DLD1 (cell line): ENCODE results near the gene MINDY4.

Experiments
- in situ Hi-C: cut with HindIII; loops from 2 replicates; pipeline ENCODE4 v1.10.0; 2017; ENCODE audit warnings: low sequenced_read_pairs

MINDY4 gene

GRCh38 chr7:30912021-30912730 is 141.0 kb downstream of the MINDY4 start:
- in situ Hi-C loops, result no loop called here

GRCh38 chr7:30912731-30912985 is 141.4 kb downstream of the MINDY4 start:
- in situ Hi-C loops, result no loop called here

DNA sequence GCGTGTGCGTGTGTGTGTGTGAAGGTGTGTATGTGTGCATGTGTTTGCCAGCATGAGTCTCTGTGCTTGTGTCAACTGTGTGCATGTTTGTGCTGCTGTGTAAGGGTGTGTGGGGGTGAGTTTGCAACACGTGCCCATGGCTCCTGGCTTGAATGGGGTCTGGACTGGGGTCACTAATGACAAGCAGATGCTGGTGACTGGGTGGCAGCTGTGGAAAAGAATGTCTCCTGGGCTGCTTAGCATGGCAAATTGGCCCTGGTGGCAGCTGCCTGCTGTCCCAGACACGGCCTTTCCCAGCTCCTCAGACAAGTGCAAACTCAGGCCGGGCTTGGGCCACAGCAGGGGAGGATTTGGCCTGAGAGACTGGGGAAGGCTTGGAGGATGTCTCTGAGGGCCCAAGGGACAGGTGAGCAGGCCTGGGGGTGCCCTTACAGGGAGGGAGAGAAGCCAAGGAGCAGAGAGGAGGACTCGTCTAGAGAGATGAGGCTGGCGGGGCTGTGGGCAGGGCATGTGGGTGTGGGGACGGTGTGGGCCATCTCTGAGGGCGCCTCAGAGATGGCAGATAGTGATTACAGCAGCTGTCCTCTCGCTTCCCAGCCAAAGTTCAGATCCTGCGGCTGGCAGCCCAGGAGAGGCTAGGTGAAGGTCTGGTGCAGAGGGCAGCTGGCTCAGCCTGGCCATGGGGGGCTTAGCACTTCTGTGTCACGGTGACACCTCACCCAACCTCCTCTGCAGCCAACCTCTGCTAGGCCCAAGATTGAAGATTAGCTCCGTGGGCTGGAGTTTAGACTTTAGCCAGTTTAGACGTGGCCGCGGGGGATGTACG is 142.0 kb downstream of the MINDY4 start:
- in situ Hi-C loops, result no loop called here

- in situ Hi-C loops, result no loop called here
Observed at GRCh38 chr7:30913821-30914515, 142.8 kb downstream of the MINDY4 start.

DNA sequence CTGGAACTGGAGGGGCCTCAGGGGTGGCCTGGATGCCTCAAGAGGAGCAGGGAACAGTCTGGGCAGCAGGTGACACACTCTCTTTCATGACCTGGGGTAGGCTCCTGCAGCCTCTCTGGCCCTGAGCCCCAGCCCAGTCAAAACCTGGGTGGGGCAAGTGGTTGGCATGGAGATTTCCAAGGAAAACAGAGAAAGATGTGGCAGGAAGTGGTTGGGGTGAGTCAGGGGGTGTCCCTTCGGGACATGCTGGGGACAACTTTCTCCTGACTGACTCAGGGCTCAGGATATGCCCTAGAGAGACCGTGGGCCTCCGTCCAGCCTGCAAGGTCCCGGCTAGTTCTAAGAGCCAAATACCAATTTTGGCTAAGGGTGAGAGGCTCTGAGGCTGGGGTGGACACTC is 143.4 kb downstream of the MINDY4 start:
- in situ Hi-C loops, result no loop called here

GRCh38 chr7:30915005-30915601 is 143.9 kb downstream of the MINDY4 start:
- in situ Hi-C loops, result no loop called here

DNA sequence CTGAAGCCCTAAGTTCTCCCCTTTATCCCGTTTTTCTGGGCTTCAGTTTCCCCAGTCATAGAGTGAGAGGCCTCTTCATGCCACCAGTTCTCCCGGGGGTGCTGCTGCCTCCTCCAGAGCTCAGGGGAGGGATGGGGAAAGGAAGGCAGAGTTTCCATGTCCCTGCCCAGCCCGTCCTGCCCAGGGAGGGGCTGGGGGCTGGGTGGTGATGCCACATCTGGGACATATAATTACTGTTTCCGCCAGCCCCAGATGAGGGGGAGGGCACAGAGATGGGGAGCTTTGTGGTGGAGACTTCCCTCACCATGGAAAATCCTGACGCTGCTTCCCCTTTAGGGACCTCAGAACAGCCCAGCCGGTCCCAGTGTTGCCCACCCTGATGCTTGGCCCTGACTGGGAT is 144.5 kb downstream of the MINDY4 start:
- in situ Hi-C loops, result no loop called here

GRCh38 chr7:30916255-30916654 is 145.0 kb downstream of the MINDY4 start:
- in situ Hi-C loops, result no loop called here

GRCh38 chr7:30916767-30917166 is 145.6 kb downstream of the MINDY4 start:
- in situ Hi-C loops, result no loop called here

DNA sequence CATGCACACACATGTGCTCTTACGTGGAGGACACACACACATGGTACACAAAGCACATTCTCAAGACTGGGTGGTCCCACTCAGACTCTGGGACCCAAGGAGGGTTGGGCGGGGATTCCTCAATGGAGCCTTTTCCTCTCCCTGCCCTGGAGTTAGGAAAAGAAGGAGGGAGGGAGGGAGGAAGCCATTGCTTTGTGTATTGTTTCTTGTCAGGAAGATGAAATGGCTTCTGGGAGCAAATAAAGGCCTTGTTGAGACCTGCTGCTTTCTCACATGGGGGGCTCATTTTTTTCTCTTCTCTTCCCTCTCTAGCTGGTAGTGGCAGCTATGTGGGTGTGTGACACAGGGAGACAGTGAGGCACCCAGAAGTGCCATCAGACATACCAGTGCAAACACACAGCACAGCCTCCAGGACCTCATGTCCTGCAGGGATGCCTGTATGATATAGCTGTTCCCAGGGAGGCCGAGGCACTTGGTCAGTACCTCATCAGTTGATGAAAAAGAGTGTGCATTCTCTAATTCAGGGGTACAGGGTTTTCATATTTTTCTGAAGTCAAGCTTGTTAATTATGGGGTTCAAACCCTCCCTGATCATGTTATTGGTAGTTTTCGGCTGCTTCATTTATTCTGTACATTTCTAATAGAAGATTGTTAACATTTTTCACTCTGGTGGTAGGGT is 146.1 kb downstream of the MINDY4 start:
- in situ Hi-C loops, result no loop called here

GRCh38 chr7:30918676-30919075 is 147.5 kb downstream of the MINDY4 start:
- in situ Hi-C loops, result no loop called here

GRCh38 chr7:30920021-30920583 is 148.9 kb downstream of the MINDY4 start:
- in situ Hi-C loops, result no loop called here

GRCh38 chr7:30920584-30921539 is 149.6 kb downstream of the MINDY4 start:
- in situ Hi-C loops, result no loop called here

DNA sequence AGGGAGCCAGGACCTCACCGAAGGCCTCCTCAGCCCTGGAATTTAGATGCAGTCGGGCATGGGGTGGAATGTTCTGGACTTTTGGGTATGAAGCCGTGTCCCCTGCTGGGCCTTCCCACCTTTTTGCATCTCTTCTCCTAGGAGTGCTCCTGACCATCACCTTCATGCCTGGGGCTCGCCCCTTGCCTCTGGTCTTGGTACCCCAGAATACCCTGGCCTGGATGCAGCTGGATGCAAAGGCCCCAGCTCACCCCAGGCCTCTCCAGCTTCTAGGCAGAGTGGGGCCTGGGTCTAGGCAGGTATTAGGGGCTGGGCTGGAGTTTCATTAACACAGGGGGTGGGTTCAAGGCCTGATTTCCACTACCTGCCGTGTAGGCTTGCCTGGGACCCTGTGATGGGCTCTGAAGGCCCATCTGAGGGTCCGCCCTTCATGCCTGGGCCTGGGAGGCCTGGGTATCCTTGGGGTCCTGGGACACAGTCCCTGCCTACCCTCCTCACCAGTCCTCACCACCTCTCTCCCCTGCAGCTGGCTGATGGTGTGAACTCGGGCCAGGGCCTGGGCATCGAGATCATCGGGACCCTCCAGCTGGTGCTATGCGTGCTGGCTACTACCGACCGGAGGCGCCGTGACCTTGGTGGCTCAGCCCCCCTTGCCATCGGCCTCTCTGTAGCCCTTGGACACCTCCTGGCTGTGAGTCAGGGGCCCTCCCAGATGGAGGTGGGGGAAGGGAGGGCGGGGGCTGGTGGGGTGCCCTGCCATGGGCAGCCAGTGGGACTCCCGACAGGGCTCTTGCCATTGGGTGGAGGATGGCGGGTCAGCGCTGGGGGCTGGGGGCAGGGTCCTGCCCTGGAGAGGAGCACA is 150.6 kb downstream of the MINDY4 start:
- in situ Hi-C loops, result no loop called here

- in situ Hi-C loops, result no loop called here
Observed at GRCh38 chr7:30922596-30922995, 151.4 kb downstream of the MINDY4 start.

DNA sequence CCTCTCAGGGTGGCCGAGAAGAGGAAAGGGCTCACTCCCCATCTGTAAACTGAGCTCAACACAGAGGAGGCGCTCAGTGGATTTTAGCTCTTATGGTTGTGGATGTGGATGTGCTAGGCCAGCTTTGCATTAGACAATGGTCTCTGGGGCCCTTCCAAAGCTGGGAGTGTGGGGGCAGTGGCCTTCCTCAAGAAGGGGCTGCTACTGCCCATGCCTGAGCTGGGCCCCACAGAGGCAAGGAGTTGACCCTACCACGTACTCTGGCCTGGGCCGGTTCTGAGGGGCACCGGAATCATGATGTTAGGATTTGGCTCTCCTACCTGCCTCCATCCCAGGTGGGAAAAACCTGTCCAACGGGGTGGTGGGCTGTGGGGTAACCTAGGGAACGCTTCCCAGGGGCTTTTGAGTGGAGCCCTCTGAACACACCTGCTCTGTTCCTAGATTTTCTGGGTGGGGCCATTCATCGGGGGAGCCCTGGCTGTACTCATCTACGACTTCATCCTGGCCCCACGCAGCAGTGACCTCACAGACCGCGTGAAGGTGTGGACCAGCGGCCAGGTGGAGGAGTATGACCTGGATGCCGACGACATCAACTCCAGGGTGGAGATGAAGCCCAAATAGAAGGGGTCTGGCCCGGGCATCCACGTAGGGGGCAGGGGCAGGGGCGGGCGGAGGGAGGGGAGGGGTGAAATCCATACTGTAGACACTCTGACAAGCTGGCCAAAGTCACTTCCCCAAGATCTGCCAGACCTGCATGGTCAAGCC is 152.0 kb downstream of the MINDY4 start:
- in situ Hi-C loops, result no loop called here

DNA sequence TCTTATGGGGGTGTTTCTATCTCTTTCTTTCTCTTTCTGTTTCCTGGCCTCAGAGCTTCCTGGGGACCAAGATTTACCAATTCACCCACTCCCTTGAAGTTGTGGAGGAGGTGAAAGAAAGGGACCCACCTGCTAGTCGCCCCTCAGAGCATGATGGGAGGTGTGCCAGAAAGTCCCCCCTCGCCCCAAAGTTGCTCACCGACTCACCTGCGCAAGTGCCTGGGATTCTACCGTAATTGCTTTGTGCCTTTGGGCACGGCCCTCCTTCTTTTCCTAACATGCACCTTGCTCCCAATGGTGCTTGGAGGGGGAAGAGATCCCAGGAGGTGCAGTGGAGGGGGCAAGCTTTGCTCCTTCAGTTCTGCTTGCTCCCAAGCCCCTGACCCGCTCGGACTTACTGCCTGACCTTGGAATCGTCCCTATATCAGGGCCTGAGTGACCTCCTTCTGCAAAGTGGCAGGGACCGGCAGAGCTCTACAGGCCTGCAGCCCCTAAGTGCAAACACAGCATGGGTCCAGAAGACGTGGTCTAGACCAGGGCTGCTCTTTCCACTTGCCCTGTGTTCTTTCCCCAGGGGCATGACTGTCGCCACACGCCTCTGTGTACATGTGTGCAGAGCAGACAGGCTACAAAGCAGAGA is 152.7 kb downstream of the MINDY4 start:
- in situ Hi-C loops, result no loop called here
